HUES6 (cell line): ENCODE data around the gene NEK5.
"Not testable (repeated sequence)": the region's sequence is repeated elsewhere in the genome, so short reads cannot be mapped to it uniquely, and the experiment has no call there.

Experiments
- H3K27ac ChIP-seq: 2 replicates; pipeline ENCODE4 v1.7.0; 2013; ENCODE audit warnings: low read depth, mild to moderate bottlenecking, low read length, inconsistent platforms
- H3K27me3 ChIP-seq: 2 replicates; pipeline ENCODE4 v1.6.1; 2013; ENCODE audit warnings: low read length; ENCODE audit not compliant: control insufficient read depth, insufficient read depth
- H3K36me3 ChIP-seq: 2 replicates; pipeline ENCODE4 v1.6.1; 2013; ENCODE audit warnings: low read length; ENCODE audit not compliant: control insufficient read depth, insufficient read depth
- H3K4me1 ChIP-seq: 2 replicates; pipeline ENCODE4 v1.6.1; 2013; ENCODE audit warnings: low read length; ENCODE audit not compliant: control insufficient read depth, insufficient read depth
- H3K4me3 ChIP-seq: 2 replicates; pipeline ENCODE4 v1.5.1; 2013; ENCODE audit warnings: low read depth, low read length
- H3K9ac ChIP-seq: one replicate; pipeline ENCODE4 v1.6.1; 2013; ENCODE audit warnings: mild to moderate bottlenecking, low read length
- H3K9me3 ChIP-seq: 2 replicates; pipeline ENCODE4 v1.6.1; 2013; ENCODE audit warnings: low read depth, low read length; ENCODE audit not compliant: control insufficient read depth, insufficient read depth

NEK5 gene

DNA sequence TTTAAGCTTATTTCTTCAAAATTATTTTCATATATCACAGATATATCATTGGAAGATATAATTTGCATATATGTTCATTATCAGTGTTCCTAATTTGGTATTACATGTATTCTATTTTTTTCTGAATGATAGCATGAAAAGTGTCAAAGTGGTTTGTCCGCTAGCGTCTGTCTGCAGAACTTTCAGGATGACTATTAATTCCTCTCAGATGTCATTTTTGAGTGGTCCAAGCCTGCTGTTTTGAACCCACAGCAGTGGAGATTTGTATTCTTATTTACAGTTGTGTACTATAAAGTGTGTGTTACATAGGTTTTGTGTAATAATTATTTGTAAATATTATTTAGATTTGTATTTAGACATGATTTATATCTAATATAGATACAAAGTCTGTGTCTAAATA, 95.8 kb downstream of the NEK5 start:
- Histone ChIP-seq H3K36me3 (peaks cover 24% of the 10 kb centered on the region), H3K27ac (no peak overlapping the region), H3K4me3 (no peak overlapping the region), H3K9ac (no peak overlapping the region), H3K9me3 (peaks cover 4% of the 10 kb centered on the region), H3K27me3 (no peaks in the 10 kb centered on the region), H3K4me1 (no peaks in the 10 kb centered on the region)

DNA sequence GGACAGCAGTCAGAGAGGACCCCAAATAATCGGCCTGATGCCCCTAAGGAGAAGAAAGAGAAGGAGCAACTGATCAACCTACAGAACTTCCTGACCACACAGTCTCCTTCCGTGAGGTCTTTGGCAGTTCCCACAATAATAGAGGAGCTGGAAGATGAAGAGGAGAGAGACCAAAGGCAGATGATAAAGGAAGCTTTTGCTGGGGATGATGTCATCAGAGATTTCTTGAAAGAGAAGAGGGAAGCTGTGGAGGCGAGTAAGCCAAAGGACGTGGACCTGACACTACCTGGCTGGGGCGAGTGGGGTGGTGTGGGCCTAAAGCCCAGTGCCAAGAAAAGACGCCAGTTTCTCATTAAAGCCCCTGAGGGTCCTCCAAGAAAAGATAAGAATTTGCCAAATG, 98.5 kb downstream of the NEK5 start:
- H3K9ac ChIP-seq, H3K4me3 ChIP-seq, H3K4me1 ChIP-seq, H3K27me3 ChIP-seq, H3K27ac ChIP-seq, H3K9me3 ChIP-seq: not testable (repeated sequence)
- H3K36me3 ChIP-seq, result peaks cover 47% of the 10 kb centered on the region

DNA sequence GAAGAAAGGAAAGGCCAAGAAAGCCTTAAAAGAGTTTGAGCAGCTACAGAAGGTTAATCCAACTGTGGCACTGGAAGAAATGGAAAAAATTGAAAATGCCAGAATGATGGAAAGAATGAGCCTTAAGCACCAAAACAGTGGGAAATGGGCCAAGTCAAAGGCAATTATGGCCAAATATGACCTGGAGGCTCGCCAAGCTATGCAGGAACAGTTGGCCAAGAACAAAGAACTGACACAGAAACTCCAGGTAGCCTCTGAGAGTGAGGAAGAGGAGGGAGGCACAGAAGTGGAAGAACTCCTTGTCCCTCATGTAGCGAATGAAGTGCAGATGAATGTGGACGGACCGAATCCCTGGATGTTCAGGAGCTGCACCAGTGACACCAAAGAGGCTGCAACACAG, 99.3 kb downstream of the NEK5 start:
- Histone ChIP-seq H3K9me3 (peaks cover 4% of the 10 kb centered on the region), H3K4me3 (no peak overlapping the region), H3K27me3 (no peaks in the 10 kb centered on the region), H3K36me3 (peaks cover 55% of the 10 kb centered on the region), H3K27ac (no peak overlapping the region), H3K4me1 (no peaks in the 10 kb centered on the region), H3K9ac (no peak overlapping the region)

DNA sequence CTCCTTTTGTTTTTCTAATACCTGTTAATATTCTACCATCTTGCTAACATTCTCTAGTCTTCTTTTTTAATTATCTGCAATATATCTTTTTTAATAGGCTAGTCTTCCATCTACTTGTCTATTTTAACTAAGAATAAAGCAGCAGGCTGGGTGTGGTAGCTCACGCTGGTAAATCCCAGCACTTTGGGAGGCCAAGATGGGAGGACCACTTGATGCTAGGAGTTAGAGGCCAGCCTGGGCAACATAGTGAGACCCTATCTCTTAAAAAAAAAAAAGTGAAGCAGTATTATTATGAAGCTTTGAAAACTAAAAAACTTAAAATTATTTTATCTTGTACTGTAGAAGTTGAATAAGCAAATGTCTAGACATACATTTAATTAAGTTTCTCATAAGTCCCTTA, 101.0 kb downstream of the NEK5 start:
- Histone ChIP-seq H3K4me3 (no peak overlapping the region), H3K4me1 (no peaks in the 10 kb centered on the region), H3K9ac (no peak overlapping the region), H3K9me3 (peaks cover 4% of the 10 kb centered on the region), H3K27me3 (no peaks in the 10 kb centered on the region), H3K36me3 (peaks cover 69% of the 10 kb centered on the region), H3K27ac (no peak overlapping the region)

DNA sequence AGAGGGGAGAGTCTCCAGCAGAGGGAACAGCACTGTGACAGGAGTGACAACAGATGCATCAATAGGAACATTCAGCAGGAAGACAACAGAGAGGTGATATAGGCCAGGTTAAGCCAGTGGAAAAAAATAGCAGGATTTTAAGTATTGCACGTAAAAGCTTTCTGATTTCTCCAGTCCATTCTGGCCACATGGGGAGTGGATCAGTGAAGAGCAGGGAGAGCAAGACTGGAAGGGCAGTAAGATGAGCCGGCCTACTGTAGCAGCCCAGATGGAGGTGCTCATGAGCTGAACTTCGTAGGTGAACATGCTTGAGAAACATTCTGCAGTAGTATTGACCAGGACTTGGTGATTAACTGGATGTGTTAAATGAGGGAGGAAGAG, 102.6 kb downstream of the NEK5 start:
- no peaks in the 10 kb centered on the region for H3K27me3 ChIP-seq
- H3K36me3 ChIP-seq, result peaks cover 83% of the 10 kb centered on the region
- no peak overlapping the region for H3K27ac ChIP-seq
- no peak overlapping the region for H3K9ac ChIP-seq
- H3K4me3 ChIP-seq, result no peak overlapping the region
- H3K9me3 ChIP-seq, result peaks cover 4% of the 10 kb centered on the region
- no peaks in the 10 kb centered on the region for H3K4me1 ChIP-seq

DNA sequence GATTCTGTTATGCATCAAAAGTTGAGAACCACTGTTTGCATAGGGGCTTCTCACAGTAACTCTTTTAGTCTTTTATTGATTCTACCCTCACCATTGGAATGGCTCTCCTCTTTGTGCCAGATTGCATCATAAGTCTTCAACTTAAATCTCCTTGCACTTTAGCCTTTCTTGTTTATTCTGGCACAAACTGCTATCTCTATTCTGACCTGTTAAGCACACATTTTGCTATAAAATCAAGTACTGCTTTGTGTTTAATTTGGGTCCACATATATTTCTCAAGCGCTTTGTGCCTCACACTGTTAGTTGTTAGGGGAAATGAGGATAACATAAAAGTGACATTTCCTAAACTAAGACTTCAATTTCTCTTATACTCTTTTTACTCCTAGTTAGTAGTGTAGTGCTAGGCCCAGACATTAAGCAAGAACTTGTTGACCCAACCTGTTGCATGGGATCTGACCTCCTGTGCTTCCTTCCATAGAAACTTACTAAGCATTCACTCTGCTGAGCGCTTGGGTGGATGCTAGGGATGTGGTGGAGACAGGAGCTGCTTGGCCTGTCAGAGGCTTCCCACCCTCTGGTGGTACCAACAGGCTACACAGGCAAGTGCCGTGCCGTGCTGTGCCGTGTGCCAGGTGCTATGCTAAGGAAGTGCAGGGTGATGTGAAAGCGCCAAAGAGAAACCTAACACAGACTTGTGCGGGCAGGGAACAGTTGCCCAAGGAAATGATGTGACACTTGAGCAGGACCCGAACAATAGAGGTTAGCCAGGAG, 103.2 kb downstream of the NEK5 start:
- Histone ChIP-seq H3K9ac (no peak overlapping the region), H3K36me3 (peaks cover 86% of the 10 kb centered on the region), H3K9me3 (peaks cover 4% of the 10 kb centered on the region), H3K27ac (no peak overlapping the region), H3K27me3 (no peaks in the 10 kb centered on the region), H3K4me1 (no peaks in the 10 kb centered on the region), H3K4me3 (no peak overlapping the region)

DNA sequence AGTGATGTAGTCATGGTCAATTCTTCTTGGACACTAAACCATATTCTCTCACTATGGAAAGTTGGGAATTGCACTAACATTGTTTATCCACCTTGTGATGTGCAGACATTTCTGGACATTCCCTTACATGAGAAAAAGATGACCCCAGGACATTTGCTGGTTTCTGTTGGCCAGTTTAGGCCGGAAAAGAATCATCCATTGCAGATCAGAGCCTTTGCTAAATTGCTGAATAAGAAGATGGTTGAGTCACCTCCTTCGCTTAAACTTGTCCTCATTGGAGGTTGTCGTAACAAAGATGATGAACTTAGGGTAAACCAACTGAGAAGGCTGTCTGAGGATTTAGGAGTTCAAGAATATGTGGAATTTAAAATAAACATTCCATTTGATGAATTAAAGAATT, 104.4 kb downstream of the NEK5 start, which contains the start of gene UTP14C:
UTP14C (plus strand) TSS at position 211 of the 400 bp plus-strand sequence. CDS start 4,114 bp downstream, outside the sequence.
- H3K36me3 ChIP-seq, result peaks cover 91% of the 10 kb centered on the region
- H3K9ac ChIP-seq, result no peak within 1 kb of the TSS
- H3K4me1 ChIP-seq, result no peaks in the 10 kb centered on the region
- peaks cover 4% of the 10 kb centered on the region; the same call in 1 of the 2 replicates for H3K9me3 ChIP-seq
- H3K27me3 ChIP-seq, result no peaks in the 10 kb centered on the region
- no peak within 1 kb of the TSS for H3K4me3 ChIP-seq
- no peak within 1 kb of the TSS for H3K27ac ChIP-seq

DNA sequence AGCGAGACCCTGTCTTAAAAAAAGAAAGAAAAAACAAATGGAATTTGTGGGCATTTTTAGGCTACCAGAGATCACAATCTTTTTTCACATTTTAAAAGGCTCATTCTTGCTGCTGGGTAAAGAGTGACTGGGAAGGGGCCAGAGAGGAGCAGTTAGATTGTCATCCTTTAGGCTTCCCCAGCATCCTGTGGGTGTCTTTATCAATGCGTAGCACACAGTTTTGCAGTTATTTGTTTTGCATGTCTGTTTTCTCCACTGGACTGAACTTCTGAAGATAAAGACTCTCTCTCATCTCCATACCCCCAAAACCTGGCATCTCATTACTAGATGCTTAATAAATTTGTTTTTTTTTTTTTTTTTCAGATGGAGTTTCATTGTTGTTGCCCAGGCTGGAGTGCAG, 106.5 kb downstream of the NEK5 start:
- no peaks in the 10 kb centered on the region for H3K9me3 ChIP-seq
- H3K9ac ChIP-seq, result no peak overlapping the region
- H3K4me1 ChIP-seq, result no peaks in the 10 kb centered on the region
- peaks cover 88% of the 10 kb centered on the region for H3K36me3 ChIP-seq
- H3K4me3 ChIP-seq, result no peak overlapping the region
- no peaks in the 10 kb centered on the region for H3K27me3 ChIP-seq
- no peak overlapping the region for H3K27ac ChIP-seq

DNA sequence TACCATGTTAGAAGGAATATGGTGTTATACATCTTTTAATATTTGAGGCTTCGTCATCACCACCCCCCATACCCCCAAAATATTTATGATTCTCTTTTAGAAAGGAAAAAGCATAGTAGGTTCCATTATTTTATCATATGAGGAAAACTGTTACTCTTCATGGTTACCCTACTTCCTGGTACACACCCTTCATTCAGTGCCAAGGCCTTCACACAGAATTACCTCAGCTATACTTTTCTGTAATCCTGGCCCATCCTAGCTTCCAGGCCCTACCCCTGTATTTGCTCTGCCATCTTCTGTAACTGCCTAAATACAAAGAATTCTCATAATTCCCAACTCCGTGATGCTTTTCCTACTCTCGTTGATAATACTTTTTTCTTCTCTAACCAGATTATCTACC, 108.7 kb downstream of the NEK5 start:
- Histone ChIP-seq H3K27ac (no peak overlapping the region), H3K9ac (no peak overlapping the region), H3K9me3 (peaks cover 14% of the 10 kb centered on the region; the same call in 1 of the 2 replicates), H3K36me3 (peaks cover 79% of the 10 kb centered on the region), H3K4me3 (no peak overlapping the region), H3K27me3 (no peaks in the 10 kb centered on the region), H3K4me1 (no peaks in the 10 kb centered on the region)

DNA sequence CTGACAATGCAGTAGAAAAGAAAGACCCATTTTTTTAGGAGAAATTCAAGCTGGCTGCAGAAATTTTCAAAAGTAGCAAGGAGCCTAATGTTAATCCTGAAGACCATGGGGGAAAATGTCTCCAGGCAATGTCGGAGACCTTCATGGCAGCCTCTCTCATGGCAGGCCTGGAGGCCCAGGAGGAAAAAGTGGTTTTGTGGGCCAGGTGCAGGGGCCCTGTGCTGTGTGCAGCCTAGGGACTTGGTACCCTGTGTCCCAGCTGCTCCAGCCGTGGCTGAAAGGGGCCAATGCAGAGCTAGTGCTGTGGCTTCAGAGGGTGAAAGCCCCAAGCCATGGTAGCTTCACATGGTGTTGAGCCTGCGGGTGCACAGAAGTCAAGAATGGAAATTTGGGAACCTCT, 112.6 kb downstream of the NEK5 start:
- Histone ChIP-seq H3K9ac (no peak overlapping the region), H3K4me1 (no peaks in the 10 kb centered on the region), H3K27ac (no peak overlapping the region), H3K36me3 (peaks cover 45% of the 10 kb centered on the region), H3K27me3 (peaks cover 4% of the 10 kb centered on the region; the same call in 1 of the 2 replicates), H3K9me3 (peaks cover 16% of the 10 kb centered on the region; the same call in 1 of the 2 replicates), H3K4me3 (no peak overlapping the region)

DNA sequence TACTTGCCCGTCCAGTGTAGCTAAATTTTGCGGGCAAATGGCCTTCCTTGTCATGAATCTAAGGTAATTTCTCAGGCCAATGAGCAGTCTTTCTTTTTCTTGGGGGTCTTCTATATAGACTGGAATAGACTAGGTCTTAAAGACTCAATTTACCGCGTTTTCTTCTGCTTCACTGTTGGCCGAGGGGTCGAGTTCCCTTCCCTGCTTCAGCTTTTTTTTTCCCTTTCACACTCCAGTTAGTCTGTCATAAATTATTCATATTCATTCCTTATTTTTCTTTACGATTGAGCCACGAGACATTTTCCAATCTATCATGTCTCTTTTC, 116.4 kb downstream of the NEK5 start:
- Histone ChIP-seq H3K36me3 (peaks cover 11% of the 10 kb centered on the region), H3K9ac (peak overlapping the region; percentile 93), H3K27me3 (peaks cover 28% of the 10 kb centered on the region), H3K4me1 (no peaks in the 10 kb centered on the region; the same call in 1 of the 2 replicates), H3K27ac (peak overlapping the region; percentile 28; the same call in 1 of the 2 replicates), H3K9me3 (peaks cover 16% of the 10 kb centered on the region; the same call in 1 of the 2 replicates), H3K4me3 (peak overlapping the region; percentile 97)
